Breast epithelium (tissue), 4 donors: ENCODE measurements around the gene SLC17A8. TPM values are rescaled to one million over a fixed set of nuclear protein-coding genes. Genes with fewer than 3 reads are reported as not detected.

Source experiments
- DNase-seq, 2 donors: peaks; one replicate each; pipeline ENCODE4 v3.0.0-alpha.2; 2019; ENCODE audit warnings: low spot score in 2 of 2
- H3K27ac ChIP-seq, 2 donors: fragments of 200-600 bp; sonication (generic) in 1 of 2; one replicate each; pipeline ENCODE4 v1.5.1; 2016 to 2019; ENCODE audit warnings: mild to moderate bottlenecking in 1 of 2
- H3K27me3 ChIP-seq, 2 donors: fragments of 200-600 bp; sonication (generic) in 1 of 2; one replicate each; pipeline versions ENCODE4 v1.5.1 to v1.6.0; 2017 to 2019; ENCODE audit warnings: control low read depth in 1 of 2, mild to moderate bottlenecking in 1 of 2
- H3K36me3 ChIP-seq: fragments of 200-600 bp; one replicate; pipeline ENCODE4 v1.5.1; 2019
- H3K4me1 ChIP-seq, 2 donors: fragments of 200-600 bp; sonication (generic); one replicate each; pipeline ENCODE4 v1.5.1; 2016 to 2019; ENCODE audit warnings: control low read depth in 1 of 2
- H3K4me3 ChIP-seq, 3 donors: fragments of 200-600 bp; sonication (generic); 1 replicate in 2 of 3; 2 replicates in 1 of 3; pipeline ENCODE4 v1.5.1; 2016 to 2019; ENCODE audit warnings: mild to moderate bottlenecking in 3 of 3, moderate library complexity in 2 of 3
- H3K9me3 ChIP-seq, 2 donors: fragments of 200-600 bp; sonication (generic) in 1 of 2; one replicate each; pipeline ENCODE4 v1.5.1; 2016 to 2019; ENCODE audit warnings: control low read depth in 1 of 2
- CTCF ChIP-seq, 3 donors: fragments of 450-650 bp; IDR thresholded peaks; one replicate each; pipeline ENCODE4 v1.5.1; 2016 to 2017; ENCODE audit warnings: antibody characterized with exemption in 3 of 3, mild to moderate bottlenecking in 3 of 3, moderate library complexity in 3 of 3
- POLR2A ChIP-seq: fragments of 450-650 bp; IDR thresholded peaks from one replicate; pipeline ENCODE4 v1.6.1; 2016; ENCODE audit warnings: antibody characterized with exemption, mild to moderate bottlenecking, moderate library complexity
- POLR2AphosphoS5 ChIP-seq, 3 donors: sonication (generic); formaldehyde crosslinking; IDR thresholded peaks; one replicate each; pipeline ENCODE4 v1.6.1; 2017; ENCODE audit warnings: antibody characterized with exemption in 3 of 3
- intact Hi-C: fragments of 100-400 bp; cut with DNase I; formaldehyde crosslinking; loops from one replicate; pipeline ENCODE4 v1.15.1; 2023; ENCODE audit warnings: low total_unique reads
- total RNA-seq, 3 donors: library from RNA; depleted of rRNA; stranded (reverse); fragments of >200 nt; gene quantifications; one replicate each; pipeline ENCODE4 v1.1.0, GENCODE V29; 2016

The SLC17A8 gene
- total RNA-seq, 3 donors from 2014 or later: not detected

- no peaks in the 10 kb centered on the region for H3K4me1 ChIP-seq
- H3K27me3 ChIP-seq: no peaks in the 10 kb centered on the region
- TF ChIP-seq CTCF (IDR thresholded peaks at IDR 0.05) (no peak), POLR2AphosphoS5 (IDR thresholded peaks at IDR 0.05) (no peak), POLR2A (no peak)
- DNase-seq: no peak
- H3K4me3 ChIP-seq: no peak overlapping the region
- H3K36me3 ChIP-seq: no peaks in the 10 kb centered on the region
- H3K9me3 ChIP-seq: no peaks in the 10 kb centered on the region
- intact Hi-C loops: no loop called here
- H3K27ac ChIP-seq: no peak overlapping the region
Measured at GRCh38 chr12:100437038-100437841, 80.4 kb downstream of the SLC17A8 start.

GRCh38 chr12:100439797-100440196 lies 82.9 kb downstream of the SLC17A8 start:
- H3K27me3 ChIP-seq: no peaks in the 10 kb centered on the region
- no peak overlapping the region for H3K27ac ChIP-seq
- no peak overlapping the region for H3K4me3 ChIP-seq
- H3K36me3 ChIP-seq: no peaks in the 10 kb centered on the region
- no peaks in the 10 kb centered on the region for H3K4me1 ChIP-seq
- DNase-seq: no peak
- intact Hi-C loops: no loop called here
- H3K9me3 ChIP-seq: no peaks in the 10 kb centered on the region
- TF ChIP-seq POLR2A (no peak), CTCF (IDR thresholded peaks at IDR 0.05) (no peak), POLR2AphosphoS5 (IDR thresholded peaks at IDR 0.05) (no peak)

GRCh38 chr12:100442403-100442802 lies 85.5 kb downstream of the SLC17A8 start:
- TF ChIP-seq CTCF (IDR thresholded peaks at IDR 0.05) (no peak), POLR2A (no peak)
- Histone ChIP-seq H3K27me3 (no peaks in the 10 kb centered on the region), H3K9me3 (no peaks in the 10 kb centered on the region), H3K4me3 (no peak overlapping the region), H3K36me3 (no peaks in the 10 kb centered on the region), H3K4me1 (no peaks in the 10 kb centered on the region), H3K27ac (no peak overlapping the region)
- intact Hi-C loops: no loop called here
- DNase-seq: no peak

GRCh38 chr12:100443434-100443833 lies 86.6 kb downstream of the SLC17A8 start:
- DNase-seq: no peak
- Histone ChIP-seq H3K27ac (no peak overlapping the region), H3K4me3 (no peak overlapping the region), H3K4me1 (no peaks in the 10 kb centered on the region), H3K27me3 (no peaks in the 10 kb centered on the region), H3K9me3 (no peaks in the 10 kb centered on the region), H3K36me3 (no peaks in the 10 kb centered on the region)
- TF ChIP-seq POLR2A (no peak), CTCF (IDR thresholded peaks at IDR 0.05) (no peak), POLR2AphosphoS5 (IDR thresholded peaks at IDR 0.05) (no peak)
- intact Hi-C loops: no loop called here

GRCh38 chr12:100445081-100445481 lies 88.2 kb downstream of the SLC17A8 start:
- no peaks in the 10 kb centered on the region for H3K27me3 ChIP-seq
- TF ChIP-seq POLR2A (no peak), POLR2AphosphoS5 (IDR thresholded peaks at IDR 0.05) (no peak), CTCF (IDR thresholded peaks at IDR 0.05) (no peak)
- H3K36me3 ChIP-seq: no peaks in the 10 kb centered on the region
- no peaks in the 10 kb centered on the region for H3K4me1 ChIP-seq
- H3K4me3 ChIP-seq: no peak overlapping the region
- DNase-seq: no peak
- intact Hi-C loops: no loop called here
- no peak overlapping the region for H3K27ac ChIP-seq
- H3K9me3 ChIP-seq: no peaks in the 10 kb centered on the region
